Measurements from ENCODE around the gene FILIP1L. TPM values are rescaled to one million over a fixed set of nuclear protein-coding genes. Genes with fewer than 3 reads are reported as not detected.

Gene FILIP1L
- total and polyA plus RNA-seq, 11 donors: 18.2 to 120 (median 77.3) TPM

GRCh38 chr3:100149713-100150415 lies 35.6 kb upstream of the FILIP1L start:
- Histone ChIP-seq H3K27ac (peak overlapping the region in 11 of 12 donors; percentile 13 to 84 (median 61)), H3K4me3 (no peak overlapping the region), H3K4me1 (peaks cover 0 to 30% (median 19%) of the 10 kb centered on the region in 12 donors), H3K9me3 (peaks cover 0 to 3% (median 0%) of the 10 kb centered on the region in 12 donors), H3K27me3 (no peaks in the 10 kb centered on the region), H3K36me3 (no peaks in the 10 kb centered on the region)
- intact Hi-C loops (cut with DNase I): loop anchor here in 3 of 10 donors (10.0 kb wide), 3 partner anchors 75 to 305 kb away; no protein-coding TSS in a partner anchor
- WGBS, 4 donors: 67 to 74% (median 71%) methylated on average over 6 of the region's 6 CpGs
- DNase-seq: peak in 1 of 5 donors; percentile 33
- peak; percentile 12 to 48 (median 36) for ATAC-seq
- TF ChIP-seq CTCF (IDR thresholded peaks at IDR 0.05) (no peak), POLR2A (IDR thresholded peaks at IDR 0.05) (no peak)

- Histone ChIP-seq H3K4me1 (peaks cover 0 to 30% (median 19%) of the 10 kb centered on the region in 12 donors), H3K27ac (peak overlapping the region in 10 of 12 donors; percentile 13 to 84 (median 62)), H3K36me3 (no peaks in the 10 kb centered on the region), H3K27me3 (no peaks in the 10 kb centered on the region), H3K4me3 (no peak overlapping the region), H3K9me3 (no peaks in the 10 kb centered on the region)
- intact Hi-C loops (cut with DNase I): no loop called here
- ATAC-seq (no peak), DNase-seq (no peak)
- 74 to 83% (median 76%) methylated on average over 2 of the region's 2 CpGs for WGBS, 4 donors
- TF ChIP-seq POLR2A (IDR thresholded peaks at IDR 0.05) (no peak), CTCF (IDR thresholded peaks at IDR 0.05) (no peak)
These were observed 34.8 kb upstream of the FILIP1L start for GRCh38 chr3:100149130-100149529.

GRCh38 chr3:100144255-100144866 lies 30.1 kb upstream of the FILIP1L start:
- no peak overlapping the region for H3K27ac ChIP-seq
- no peak for TF ChIP-seq POLR2A (IDR thresholded peaks at IDR 0.05)
- no peak for TF ChIP-seq CTCF (IDR thresholded peaks at IDR 0.05)
- no peaks in the 10 kb centered on the region for H3K36me3 ChIP-seq
- ATAC-seq (no peak), DNase-seq (no peak)
- H3K9me3 ChIP-seq: peaks cover 0 to 15% (median 8%) of the 10 kb centered on the region in 12 donors
- H3K4me1 ChIP-seq: peaks cover 0 to 3% (median under 1%) of the 10 kb centered on the region in 12 donors
- no peak overlapping the region for H3K4me3 ChIP-seq
- no peaks in the 10 kb centered on the region for H3K27me3 ChIP-seq
- intact Hi-C loops (cut with DNase I): no loop called here
- 82 to 94% (median 87%) methylated on average over 1 of the region's 1 CpG for WGBS, 4 donors

GRCh38 chr3:100141586-100141985 lies 27.3 kb upstream of the FILIP1L start:
- TF ChIP-seq CTCF (IDR thresholded peaks at IDR 0.05) (no peak), POLR2A (IDR thresholded peaks at IDR 0.05) (no peak)
- WGBS, 4 donors: 76 to 92% (median 90%) methylated on average over 1 of the region's 1 CpG
- Histone ChIP-seq H3K36me3 (no peaks in the 10 kb centered on the region), H3K27ac (no peak overlapping the region), H3K4me1 (peaks cover 0 to 10% (median 2%) of the 10 kb centered on the region in 12 donors), H3K27me3 (no peaks in the 10 kb centered on the region), H3K9me3 (peaks cover 0 to 15% (median 8%) of the 10 kb centered on the region in 12 donors), H3K4me3 (no peak overlapping the region)
- intact Hi-C loops (cut with DNase I): no loop called here
- ATAC-seq (no peak), DNase-seq (no peak)

Measured in heart left ventricle (tissue), 16 donors.